SU-DHL-6 (cell line): Measurements from ENCODE around the gene GMPPA.

Experiments
- H2AFZ ChIP-seq: fragments of 200-600 bp; sonication (generic); 2 replicates; pipeline ENCODE4 v1.6.1; 2014; ENCODE audit warnings: low read depth, mild to moderate bottlenecking, moderate library complexity, mixed read lengths, antibody characterized with exemption, low read length; ENCODE audit not compliant: severe bottlenecking
- H3F3A ChIP-seq: fragments of 200-600 bp; shearing (Covaris generic); 2 replicates; pipeline ENCODE4 v1.6.0; 2016; ENCODE audit warnings: antibody characterized with exemption, mild to moderate bottlenecking; ENCODE audit not compliant: insufficient read depth
- H3K27ac ChIP-seq: fragments of 200-600 bp; sonication (generic); 2 replicates; pipeline ENCODE4 v1.5.1; 2016; ENCODE audit warnings: low read depth, mild to moderate bottlenecking, low read length, moderate library complexity, mixed read lengths
- H3K27me3 ChIP-seq: fragments of 200-600 bp; sonication (generic), shearing (Covaris generic); 2 replicates; pipeline ENCODE4 v1.6.0; 2014; ENCODE audit warnings: mild to moderate bottlenecking, low read length
- H3K36me3 ChIP-seq: fragments of 200-600 bp; sonication (generic); 2 replicates; pipeline ENCODE4 v1.6.1; 2014; ENCODE audit warnings: mild to moderate bottlenecking, low read length, mixed read lengths
- H3K4me2 ChIP-seq: fragments of 300-600, 200-600 bp; shearing (Covaris generic), sonication (generic); 2 replicates; pipeline ENCODE4 v1.6.0; 2014; ENCODE audit warnings: low read length, low read depth, mild to moderate bottlenecking; ENCODE audit not compliant: poor library complexity, severe bottlenecking
- H3K4me3 ChIP-seq: fragments of 200-600 bp; sonication (generic); 2 replicates; pipeline ENCODE4 v1.5.1; 2014; ENCODE audit warnings: antibody characterized with exemption, low read length, mild to moderate bottlenecking, mixed read lengths; ENCODE audit not compliant: insufficient read depth, poor library complexity, severe bottlenecking
- H3K79me2 ChIP-seq: fragments of 200-600 bp; sonication (generic); 2 replicates; pipeline ENCODE4 v1.6.1; 2014; ENCODE audit warnings: mild to moderate bottlenecking, low read length, moderate library complexity; ENCODE audit not compliant: insufficient read depth
- H3K9ac ChIP-seq: fragments of 200-600 bp; sonication (generic); 2 replicates; pipeline ENCODE4 v1.7.0; 2014; ENCODE audit warnings: mild to moderate bottlenecking, low read length
- H3K9me2 ChIP-seq: fragments of 200-600 bp; sonication (generic); replicated peaks from 2 replicates; pipeline ENCODE4 v1.6.1; 2014; ENCODE audit warnings: low read length; ENCODE audit not compliant: insufficient read depth
- H3K9me3 ChIP-seq: fragments of 200-600 bp; sonication (generic); 2 replicates; pipeline ENCODE4 v1.6.1; 2014; ENCODE audit warnings: low read length, mixed read lengths; ENCODE audit not compliant: insufficient read depth
- H4K20me1 ChIP-seq: fragments of 200-600 bp; sonication (generic); 2 replicates; pipeline ENCODE4 v1.6.1; 2014; ENCODE audit warnings: low read depth, mild to moderate bottlenecking, antibody characterized with exemption, low read length, moderate library complexity, mixed read lengths
- CTCF ChIP-seq: fragments of 200-600 bp; sonication (generic); IDR thresholded peaks from one replicate; pipeline ENCODE4 v1.5.1; 2017; ENCODE audit warnings: antibody characterized with exemption, mild to moderate bottlenecking, low read length, moderate library complexity; ENCODE audit not compliant: insufficient read depth, poor library complexity, severe bottlenecking
- EZH2phosphoT487 ChIP-seq: fragments of 200-600 bp; sonication (generic), shearing (Covaris generic); conservative IDR thresholded peaks from 2 replicates; pipeline ENCODE4 v1.6.1; 2018; ENCODE audit warnings: mild to moderate bottlenecking, antibody characterized with exemption, low read length, moderate library complexity, mixed read lengths

Gene GMPPA

GRCh38 chr2:219499555-219499954, 864 bp downstream of the GMPPA start:
- no peaks in the 10 kb centered on the region for H3F3A ChIP-seq
- H3K79me2 ChIP-seq, result peaks cover 11% of the 10 kb centered on the region; the same call in 1 of the 2 replicates
- H3K4me3 ChIP-seq, result peak overlapping the region; percentile 78
- H3K9ac ChIP-seq, result peak overlapping the region; percentile 88
- no peak overlapping the region for H3K27ac ChIP-seq
- H3K27me3 ChIP-seq, result no peaks in the 10 kb centered on the region
- H4K20me1 ChIP-seq, result no peaks in the 10 kb centered on the region
- no peaks in the 10 kb centered on the region for H3K9me3 ChIP-seq
- no peaks in the 10 kb centered on the region for H3K9me2 ChIP-seq
- H3K4me2 ChIP-seq, result peak overlapping the region; percentile 86
- H2AFZ ChIP-seq, result no peak overlapping the region
- TF ChIP-seq EZH2phosphoT487 (no peak), CTCF (no peak)
- no peaks in the 10 kb centered on the region for H3K36me3 ChIP-seq

GRCh38 chr2:219500135-219500534, 1.4 kb downstream of the GMPPA start:
- Histone ChIP-seq H3K4me3 (no peak overlapping the region), H3K36me3 (no peaks in the 10 kb centered on the region), H3K79me2 (peaks cover 11% of the 10 kb centered on the region; the same call in 1 of the 2 replicates), H3K9ac (no peak overlapping the region), H3F3A (no peaks in the 10 kb centered on the region), H3K9me3 (no peaks in the 10 kb centered on the region), H3K9me2 (no peaks in the 10 kb centered on the region), H3K27me3 (no peaks in the 10 kb centered on the region), H3K4me2 (peak overlapping the region; percentile 86), H4K20me1 (no peaks in the 10 kb centered on the region), H3K27ac (no peak overlapping the region), H2AFZ (no peak overlapping the region)
- peak; percentile 29 for TF ChIP-seq CTCF
- no peak for TF ChIP-seq EZH2phosphoT487

GRCh38 chr2:219501849-219502248, 3.2 kb downstream of the GMPPA start:
- Histone ChIP-seq H3K27ac (no peak overlapping the region), H3K9me2 (no peaks in the 10 kb centered on the region), H3F3A (no peaks in the 10 kb centered on the region), H3K27me3 (no peaks in the 10 kb centered on the region), H2AFZ (no peak overlapping the region), H3K79me2 (peaks cover 11% of the 10 kb centered on the region; the same call in 1 of the 2 replicates), H3K9me3 (no peaks in the 10 kb centered on the region), H4K20me1 (no peaks in the 10 kb centered on the region), H3K4me2 (no peak overlapping the region), H3K4me3 (no peak overlapping the region), H3K9ac (no peak overlapping the region), H3K36me3 (no peaks in the 10 kb centered on the region)
- TF ChIP-seq CTCF (no peak), EZH2phosphoT487 (no peak)
